Mesenchymal stem cell (in vitro differentiated cells and primary cell): ENCODE results near the gene TNFRSF1A.
A peak's percentile ranks its signal among the peaks of the same experiment; 100 is the strongest.

Experiments used
- DNase-seq: peaks from one replicate; pipeline ENCODE4 v3.0.0-alpha.2; 2013
- H2AFZ ChIP-seq: one replicate; pipeline ENCODE4 v1.6.1; 2013; ENCODE audit warnings: low read depth, mild to moderate bottlenecking, control low read depth, inconsistent platforms, low read length, moderate library complexity
- H2AK5ac ChIP-seq: 2 replicates; pipeline ENCODE4 v1.6.1; 2013; ENCODE audit warnings: low read length, moderate library complexity, mild to moderate bottlenecking, inconsistent platforms; ENCODE audit not compliant: severe bottlenecking
- H2BK120ac ChIP-seq: one replicate; pipeline ENCODE4 v1.6.1; 2013; ENCODE audit warnings: low read depth, mild to moderate bottlenecking, inconsistent platforms, low read length, moderate library complexity
- H2BK12ac ChIP-seq, 2 experiments: one replicate each; pipeline ENCODE4 v1.6.1; 2013; ENCODE audit warnings: inconsistent platforms in 2 of 2, low read length in 2 of 2, mild to moderate bottlenecking in 2 of 2, moderate library complexity in 2 of 2, control low read depth in 1 of 2
- H2BK15ac ChIP-seq: one replicate; pipeline ENCODE4 v1.6.1; 2013; ENCODE audit warnings: mild to moderate bottlenecking, low read depth, inconsistent platforms; ENCODE audit not compliant: poor library complexity, severe bottlenecking
- H2BK5ac ChIP-seq: 2 replicates; pipeline ENCODE4 v1.6.1; 2013; ENCODE audit warnings: low read depth, mild to moderate bottlenecking, low read length, control low read depth, inconsistent platforms; ENCODE audit not compliant: poor library complexity, severe bottlenecking
- H3K14ac ChIP-seq, 2 experiments: one replicate each; pipeline ENCODE4 v1.6.1; 2013; ENCODE audit warnings: inconsistent platforms in 2 of 2, low read length in 2 of 2, control low read depth in 1 of 2, mild to moderate bottlenecking in 1 of 2, moderate library complexity in 1 of 2
- H3K18ac ChIP-seq, 2 experiments: one replicate each; pipeline ENCODE4 v1.6.1; 2013; ENCODE audit warnings: inconsistent platforms in 2 of 2, low read length in 2 of 2, control low read depth in 1 of 2, low read depth in 1 of 2, mild to moderate bottlenecking in 1 of 2
- H3K23ac ChIP-seq, 2 experiments: one replicate each; pipeline ENCODE4 v1.6.1; 2013; ENCODE audit warnings: inconsistent platforms in 2 of 2, low read length in 2 of 2, mild to moderate bottlenecking in 2 of 2, moderate library complexity in 2 of 2, control low read depth in 1 of 2
- H3K27ac ChIP-seq: 2 replicates; pipeline ENCODE4 v1.5.1; 2013; ENCODE audit warnings: mild to moderate bottlenecking, moderate library complexity, low read length, control low read depth, inconsistent platforms; ENCODE audit not compliant: poor library complexity, severe bottlenecking
- H3K27me3 ChIP-seq, 2 experiments: 2 replicates each; pipeline versions ENCODE4 v1.6.1 to v1.7.0; 2013; ENCODE audit warnings: low read length in 2 of 2, mild to moderate bottlenecking in 2 of 2, moderate library complexity in 2 of 2, control low read depth in 1 of 2, inconsistent platforms in 1 of 2; ENCODE audit not compliant: control insufficient read depth in 1 of 2, insufficient read depth in 1 of 2
- H3K36me3 ChIP-seq, 2 experiments: 2 replicates each; pipeline versions ENCODE4 v1.6.1 to v1.7.0; 2013; ENCODE audit warnings: low read length in 2 of 2, control low read depth in 1 of 2, inconsistent platforms in 1 of 2, low read depth in 1 of 2, mild to moderate bottlenecking in 1 of 2; ENCODE audit not compliant: insufficient read depth in 2 of 2, control insufficient read depth in 1 of 2
- H3K4ac ChIP-seq, 2 experiments: one replicate each; pipeline ENCODE4 v1.6.1; 2013; ENCODE audit warnings: inconsistent platforms in 2 of 2, low read length in 2 of 2, mild to moderate bottlenecking in 2 of 2, moderate library complexity in 2 of 2, control low read depth in 1 of 2, low read depth in 1 of 2
- H3K4me1 ChIP-seq: 2 replicates; pipeline ENCODE4 v1.6.1; 2013; ENCODE audit warnings: low read depth, low read length, control low read depth; ENCODE audit not compliant: control insufficient read depth, insufficient read depth
- H3K4me2 ChIP-seq: 2 replicates; pipeline ENCODE4 v1.6.1; 2013; ENCODE audit warnings: low read length, mild to moderate bottlenecking, inconsistent platforms; ENCODE audit not compliant: poor library complexity, severe bottlenecking
- H3K4me3 ChIP-seq, 2 experiments: 2 replicates each; pipeline versions ENCODE4 v1.5.1 to v1.7.0; 2013; ENCODE audit warnings: low read length in 2 of 2, mild to moderate bottlenecking in 2 of 2, control low read depth in 1 of 2, low read depth in 1 of 2; ENCODE audit not compliant: insufficient read depth in 1 of 2
- H3K79me1 ChIP-seq: replicated peaks from 2 replicates; pipeline ENCODE4 v1.6.1; 2013; ENCODE audit warnings: mild to moderate bottlenecking, control low read depth, low read length, inconsistent platforms; ENCODE audit not compliant: poor library complexity, severe bottlenecking
- H3K9ac ChIP-seq: 2 replicates; pipeline ENCODE4 v1.7.0; 2013; ENCODE audit warnings: mild to moderate bottlenecking, low read length, moderate library complexity
- H3K9me3 ChIP-seq: 2 replicates; pipeline ENCODE4 v1.7.0; 2013; ENCODE audit warnings: mild to moderate bottlenecking, low read length; ENCODE audit not compliant: control insufficient read depth
- H4K8ac ChIP-seq: one replicate; pipeline ENCODE4 v1.6.1; 2013; ENCODE audit warnings: inconsistent platforms, mild to moderate bottlenecking, low read length, moderate library complexity
- H4K91ac ChIP-seq: one replicate; pipeline ENCODE4 v1.6.1; 2013; ENCODE audit warnings: mild to moderate bottlenecking, low read length, inconsistent platforms
- WGBS: methylation state at CpG from one replicate; pipeline ENCODE4 v1.1.7; 2013; ENCODE audit warnings: mixed read lengths; 5-methylcytosine and 5-hydroxymethylcytosine counted together

The TNFRSF1A gene

GRCh38 chr12:6383572-6384498 is 42.0 kb upstream of the TNFRSF1A start, which contains the start of gene LTBR:
LTBR (plus strand) TSS chr12:6384162; CDS start chr12:6384359, 197 bp downstream.
- Histone ChIP-seq H3K14ac (peak within 1 kb of the TSS; percentile 37 to 99), H3K4me3 (peak within 1 kb of the TSS in 1 of 2 experiments; percentile 96), H4K8ac (peak within 1 kb of the TSS; percentile 93), H3K9ac (peak within 1 kb of the TSS; percentile 96), H3K36me3 (peaks cover 0 to 37% of the 10 kb centered on the region in 2 experiments), H3K9me3 (no peaks in the 10 kb centered on the region), H3K18ac (peak within 1 kb of the TSS; percentile 99 to 100), H3K23ac (peak within 1 kb of the TSS in 1 of 2 experiments; percentile 94), H3K4me1 (peaks cover 11% of the 10 kb centered on the region), H2BK12ac (peak within 1 kb of the TSS; percentile 91 to 98), H2BK15ac (peak within 1 kb of the TSS; percentile 99), H2AFZ (no peak within 1 kb of the TSS), H3K4me2 (no peak within 1 kb of the TSS), H2BK5ac (no peak within 1 kb of the TSS), H2AK5ac (no peak within 1 kb of the TSS), H3K27me3 (no peaks in the 10 kb centered on the region), H4K91ac (peak within 1 kb of the TSS; percentile 100), H3K79me1 (no peaks in the 10 kb centered on the region), H3K4ac (peak within 1 kb of the TSS; percentile 99 to 100), H2BK120ac (peak within 1 kb of the TSS; percentile 100), H3K27ac (no peak within 1 kb of the TSS)
- WGBS: 31% methylated on average over 54 of the region's 62 CpGs
- DNase-seq: peak; percentile 95

- no peak overlapping the region for H2BK5ac ChIP-seq
- H3K4me1 ChIP-seq: peaks cover 11% of the 10 kb centered on the region
- peak overlapping the region; percentile 90 for H2BK120ac ChIP-seq
- H3K4me2 ChIP-seq: no peak overlapping the region
- peak overlapping the region; percentile 92 for H4K8ac ChIP-seq
- no peak overlapping the region for H2AFZ ChIP-seq
- no peaks in the 10 kb centered on the region for H3K79me1 ChIP-seq
- no peak overlapping the region for H3K27ac ChIP-seq
- H3K4me3 ChIP-seq: peak overlapping the region in 1 of 2 experiments; percentile 96
- H3K23ac ChIP-seq: peak overlapping the region in 1 of 2 experiments; percentile 28
- H3K27me3 ChIP-seq: no peaks in the 10 kb centered on the region
- H3K18ac ChIP-seq: peak overlapping the region; percentile 99 to 100
- peak overlapping the region; percentile 97 to 100 for H3K4ac ChIP-seq
- H3K9me3 ChIP-seq: no peaks in the 10 kb centered on the region
- peak overlapping the region; percentile 83 to 98 for H2BK12ac ChIP-seq
- peaks cover 0 to 29% of the 10 kb centered on the region in 2 experiments for H3K36me3 ChIP-seq
- H3K9ac ChIP-seq: peak overlapping the region; percentile 96
- no peak overlapping the region for H2AK5ac ChIP-seq
- H2BK15ac ChIP-seq: peak overlapping the region; percentile 55
- peak overlapping the region; percentile 96 for H4K91ac ChIP-seq
- H3K14ac ChIP-seq: peak overlapping the region in 1 of 2 experiments; percentile 99
- WGBS: 89% methylated on average over 4 of the region's 6 CpGs
- no peak for DNase-seq
Observed at GRCh38 chr12:6382982-6383381, 41.1 kb upstream of the TNFRSF1A start.

GRCh38 chr12:6382371-6382770 is 40.5 kb upstream of the TNFRSF1A start:
- Histone ChIP-seq H3K4me3 (no peak overlapping the region), H3K36me3 (peaks cover 0 to 23% of the 10 kb centered on the region in 2 experiments), H3K9ac (no peak overlapping the region), H3K27me3 (no peaks in the 10 kb centered on the region), H2BK15ac (no peak overlapping the region), H3K4me2 (no peak overlapping the region), H2AFZ (no peak overlapping the region), H3K9me3 (no peaks in the 10 kb centered on the region), H3K23ac (no peak overlapping the region), H2BK5ac (no peak overlapping the region), H3K4me1 (peaks cover 12% of the 10 kb centered on the region), H3K4ac (peak overlapping the region; percentile 2 to 100), H4K8ac (peak overlapping the region; percentile 56), H3K14ac (peak overlapping the region in 1 of 2 experiments; percentile 78), H2AK5ac (peak overlapping the region; percentile 5), H2BK120ac (no peak overlapping the region), H3K18ac (peak overlapping the region; percentile 99 to 100), H3K27ac (no peak overlapping the region), H4K91ac (peak overlapping the region; percentile 23), H2BK12ac (peak overlapping the region; percentile 83 to 98), H3K79me1 (no peaks in the 10 kb centered on the region)
- 72% methylated on average over 7 of the region's 7 CpGs for WGBS
- no peak for DNase-seq
